Lower leg skin (tissue), 3 donors: ENCODE results near the gene KCNMA1.

Experiments used
- CTCF ChIP-seq, 3 donors: fragments of 450-650 bp; IDR thresholded peaks; one replicate each; pipeline ENCODE4 v1.5.1; 2016; ENCODE audit warnings: antibody characterized with exemption in 3 of 3, mild to moderate bottlenecking in 3 of 3, moderate library complexity in 2 of 3
- POLR2A ChIP-seq, 2 donors: fragments of 450-650 bp; IDR thresholded peaks; one replicate each; pipeline ENCODE4 v1.6.1; 2016 to 2017; ENCODE audit warnings: antibody characterized with exemption in 2 of 2, mild to moderate bottlenecking in 1 of 2, moderate library complexity in 1 of 2

GRCh38 chr10:77191324-77192049, 446.1 kb downstream of the KCNMA1 start:
- TF ChIP-seq CTCF (IDR thresholded peaks at IDR 0.05) (no peak), POLR2A (IDR thresholded peaks at IDR 0.05) (no peak)
